NCI-H774 (cell line): Measurements from ENCODE around the gene EPM2A.
"Not testable (repeated sequence)": the region's sequence is repeated elsewhere in the genome, so short reads cannot be mapped to it uniquely, and the experiment has no call there.

Experiments
- DNase-seq: peaks from one replicate; lab custom pipeline; 2025; lab: John Stamatoyannopoulos, UW

Gene EPM2A

GRCh38 chr6:145735356-145736165, at the start of gene EPM2A:
Gene EPM2A, minus strand, starts transcription at chr6:145735520. Its CDS starts 22 bp downstream, at chr6:145735498.
- peak; percentile 86 for DNase-seq

GRCh38 chr6:145784683-145785082, 49.4 kb upstream of the EPM2A start:
- DNase-seq, result no peak

- DNase-seq, result no peak
Observed at GRCh38 chr6:145783796-145784195, 48.5 kb upstream of the EPM2A start.

- DNase-seq, result no peak
Observed at GRCh38 chr6:145772846-145773245, 37.5 kb upstream of the EPM2A start.

- no peak for DNase-seq
Observed at GRCh38 chr6:145765449-145765848, 30.1 kb upstream of the EPM2A start.

- DNase-seq, result no peak
Observed at GRCh38 chr6:145763742-145764141, 28.4 kb upstream of the EPM2A start.

GRCh38 chr6:145761584-145761983, 26.3 kb upstream of the EPM2A start:
- DNase-seq, result no peak

GRCh38 chr6:145758113-145758512, 22.8 kb upstream of the EPM2A start:
- DNase-seq, result no peak

GRCh38 chr6:145756170-145756662, 20.9 kb upstream of the EPM2A start:
- no peak for DNase-seq

- no peak for DNase-seq
Observed at GRCh38 chr6:145755682-145756081, 20.4 kb upstream of the EPM2A start.

GRCh38 chr6:145752638-145753037, 17.3 kb upstream of the EPM2A start:
- no peak for DNase-seq

GRCh38 chr6:145749632-145750031, 14.3 kb upstream of the EPM2A start:
- no peak for DNase-seq

GRCh38 chr6:145745861-145746260, 10.5 kb upstream of the EPM2A start:
- no peak for DNase-seq

GRCh38 chr6:145744619-145745018, 9.3 kb upstream of the EPM2A start:
- DNase-seq, result no peak

- no peak for DNase-seq
Observed at GRCh38 chr6:145743332-145743731, 8.0 kb upstream of the EPM2A start.

- not testable (repeated sequence) for DNase-seq
Observed at GRCh38 chr6:145742472-145742871, 7.2 kb upstream of the EPM2A start.

GRCh38 chr6:145739685-145740084, 4.4 kb upstream of the EPM2A start:
- DNase-seq, result not testable (repeated sequence)

GRCh38 chr6:145738265-145738664, 2.9 kb upstream of the EPM2A start:
- no peak for DNase-seq

- DNase-seq, result no peak
Observed at GRCh38 chr6:145736661-145737144, 1.4 kb upstream of the EPM2A start.

GRCh38 chr6:145734486-145735355, 599 bp downstream of the EPM2A start:
- peak; percentile 95 for DNase-seq

GRCh38 chr6:145733810-145734209, 1.5 kb downstream of the EPM2A start:
- peak; percentile 17 for DNase-seq

GRCh38 chr6:145733207-145733606, 2.1 kb downstream of the EPM2A start:
- no peak for DNase-seq

- DNase-seq, result no peak
Observed at GRCh38 chr6:145731447-145731846, 3.9 kb downstream of the EPM2A start.
